ENCODE measurements around the gene LYRM4. TPM values are rescaled to one million over a fixed set of nuclear protein-coding genes. Genes with fewer than 3 reads are reported as not detected.

Gene LYRM4
- total RNA-seq, 1 donor from 2014 or later, result 27.8 TPM

DNA sequence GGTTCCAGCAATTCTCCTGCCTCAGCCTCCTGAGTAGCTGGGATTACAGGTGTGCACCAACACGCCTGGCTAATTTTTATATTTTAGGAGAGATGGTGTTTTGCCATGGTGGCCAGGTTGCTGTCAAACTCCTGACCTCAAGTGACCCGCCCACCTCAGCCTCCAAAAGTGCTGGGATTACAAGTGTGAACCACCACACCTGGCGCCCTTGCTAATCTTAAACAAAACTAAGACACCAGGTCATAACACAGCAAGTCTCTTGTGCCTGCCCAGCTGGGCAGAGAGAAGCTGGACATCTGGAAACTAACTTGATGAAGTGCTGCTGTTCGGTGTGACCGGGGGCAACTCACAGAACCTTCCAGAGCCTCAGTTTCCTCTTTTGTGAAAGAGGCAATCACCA, 107.6 kb downstream of the LYRM4 start:
- no peak for DNase-seq (ENCODE audit: low read depth)
- Histone ChIP-seq H3K36me3 (ENCODE audit: control insufficient read depth, insufficient read depth, low read length) (no peaks in the 10 kb centered on the region), H3K27me3 (ENCODE audit: control insufficient read depth, insufficient read depth, low read length) (no peaks in the 10 kb centered on the region), H3K4me3 (ENCODE audit: low read depth, low read length) (no peak overlapping the region)
- TF ChIP-seq, protein P1, sequence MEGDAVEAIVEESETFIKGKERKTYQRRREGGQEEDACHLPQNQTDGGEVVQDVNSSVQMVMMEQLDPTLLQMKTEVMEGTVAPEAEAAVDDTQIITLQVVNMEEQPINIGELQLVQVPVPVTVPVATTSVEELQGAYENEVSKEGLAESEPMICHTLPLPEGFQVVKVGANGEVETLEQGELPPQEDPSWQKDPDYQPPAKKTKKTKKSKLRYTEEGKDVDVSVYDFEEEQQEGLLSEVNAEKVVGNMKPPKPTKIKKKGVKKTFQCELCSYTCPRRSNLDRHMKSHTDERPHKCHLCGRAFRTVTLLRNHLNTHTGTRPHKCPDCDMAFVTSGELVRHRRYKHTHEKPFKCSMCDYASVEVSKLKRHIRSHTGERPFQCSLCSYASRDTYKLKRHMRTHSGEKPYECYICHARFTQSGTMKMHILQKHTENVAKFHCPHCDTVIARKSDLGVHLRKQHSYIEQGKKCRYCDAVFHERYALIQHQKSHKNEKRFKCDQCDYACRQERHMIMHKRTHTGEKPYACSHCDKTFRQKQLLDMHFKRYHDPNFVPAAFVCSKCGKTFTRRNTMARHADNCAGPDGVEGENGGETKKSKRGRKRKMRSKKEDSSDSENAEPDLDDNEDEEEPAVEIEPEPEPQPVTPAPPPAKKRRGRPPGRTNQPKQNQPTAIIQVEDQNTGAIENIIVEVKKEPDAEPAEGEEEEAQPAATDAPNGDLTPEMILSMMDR (IDR thresholded peaks at IDR 0.05; ENCODE audit: insufficient read depth, low read length, poor library complexity, severe bottlenecking), result no peak

- TF ChIP-seq, protein P1 (IDR thresholded peaks at IDR 0.05; ENCODE audit: insufficient read depth, low read length, poor library complexity, severe bottlenecking), result no peak
- DNase-seq (ENCODE audit: low read depth), result no peak
- no peak overlapping the region for H3K4me3 ChIP-seq (ENCODE audit: low read depth, low read length)
Observed at GRCh38 chr6:5152460-5152859, 108.3 kb downstream of the LYRM4 start.

DNA sequence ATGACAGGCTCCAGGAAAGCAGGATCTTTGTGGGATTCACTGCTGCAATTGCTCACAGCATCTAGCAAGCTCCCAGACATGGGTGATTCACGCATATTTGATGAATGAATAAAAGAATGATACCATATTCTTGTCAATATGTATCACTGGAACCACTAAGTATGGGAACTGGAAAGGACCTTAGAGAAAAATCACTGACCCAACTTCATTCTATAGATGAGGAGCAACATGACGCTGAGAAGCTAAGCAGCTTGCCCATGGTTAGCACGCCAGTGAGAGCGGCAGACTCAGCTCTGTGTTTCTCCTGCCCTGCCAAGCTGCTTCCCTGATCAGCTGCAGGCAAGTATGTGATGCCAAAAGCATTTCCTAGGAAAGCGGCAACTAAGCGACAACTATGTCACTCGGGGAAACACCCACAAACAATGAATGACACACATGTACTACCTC, 108.8 kb downstream of the LYRM4 start:
- DNase-seq (ENCODE audit: low read depth), result peak; percentile 12
- Histone ChIP-seq H3K36me3 (ENCODE audit: control insufficient read depth, insufficient read depth, low read length) (no peaks in the 10 kb centered on the region), H3K4me3 (ENCODE audit: low read depth, low read length) (no peak overlapping the region), H3K27me3 (ENCODE audit: control insufficient read depth, insufficient read depth, low read length) (no peaks in the 10 kb centered on the region)
- TF ChIP-seq, protein P1 (IDR thresholded peaks at IDR 0.05; ENCODE audit: insufficient read depth, low read length, poor library complexity, severe bottlenecking), result no peak

More at GRCh38 chr6:5152460-5152859, 108.3 kb downstream of the LYRM4 start:
- no peaks in the 10 kb centered on the region for H3K27me3 ChIP-seq (ENCODE audit: control insufficient read depth, insufficient read depth, low read length)
- no peaks in the 10 kb centered on the region for H3K36me3 ChIP-seq (ENCODE audit: control insufficient read depth, insufficient read depth, low read length)

- no peak for DNase-seq (ENCODE audit: low read depth)
- Histone ChIP-seq H3K36me3 (ENCODE audit: control insufficient read depth, insufficient read depth, low read length) (no peaks in the 10 kb centered on the region), H3K4me3 (ENCODE audit: low read depth, low read length) (no peak overlapping the region), H3K27me3 (ENCODE audit: control insufficient read depth, insufficient read depth, low read length) (no peaks in the 10 kb centered on the region)
- TF ChIP-seq, protein P1 (IDR thresholded peaks at IDR 0.05; ENCODE audit: insufficient read depth, low read length, poor library complexity, severe bottlenecking), result no peak
Observed at GRCh38 chr6:5151360-5151954, 109.3 kb downstream of the LYRM4 start.

DNA sequence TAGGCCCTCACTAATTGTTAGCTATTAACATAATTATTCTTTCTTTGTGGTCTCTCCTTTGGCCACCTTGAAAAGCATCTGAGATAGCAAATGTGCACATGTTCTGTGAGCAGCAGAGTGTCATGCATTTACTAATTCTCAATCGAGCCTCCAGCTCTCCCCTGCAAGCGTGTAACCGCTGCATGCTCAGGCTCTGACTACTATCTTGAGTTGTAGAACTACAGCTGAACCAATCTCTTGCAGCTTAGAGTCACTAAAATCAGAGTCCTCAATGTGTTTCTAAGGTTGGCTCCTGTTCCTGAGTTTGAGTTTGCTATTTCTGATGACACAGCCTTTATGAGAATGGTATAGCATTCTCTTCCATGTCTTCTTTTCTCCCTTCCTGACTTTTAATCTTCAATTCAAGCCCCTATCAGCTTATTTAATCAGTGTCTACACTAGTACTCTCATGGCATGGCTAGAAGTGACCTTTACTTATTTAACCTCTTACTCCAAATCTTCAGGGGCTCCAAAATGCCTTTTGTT, 110.1 kb downstream of the LYRM4 start:
- H3K27me3 ChIP-seq (ENCODE audit: control insufficient read depth, insufficient read depth, low read length), result no peaks in the 10 kb centered on the region
- no peak for DNase-seq (ENCODE audit: low read depth)
- no peak overlapping the region for H3K4me3 ChIP-seq (ENCODE audit: low read depth, low read length)
- H3K36me3 ChIP-seq (ENCODE audit: control insufficient read depth, insufficient read depth, low read length), result no peaks in the 10 kb centered on the region
- TF ChIP-seq, protein P1 (IDR thresholded peaks at IDR 0.05; ENCODE audit: insufficient read depth, low read length, poor library complexity, severe bottlenecking), result no peak

DNA sequence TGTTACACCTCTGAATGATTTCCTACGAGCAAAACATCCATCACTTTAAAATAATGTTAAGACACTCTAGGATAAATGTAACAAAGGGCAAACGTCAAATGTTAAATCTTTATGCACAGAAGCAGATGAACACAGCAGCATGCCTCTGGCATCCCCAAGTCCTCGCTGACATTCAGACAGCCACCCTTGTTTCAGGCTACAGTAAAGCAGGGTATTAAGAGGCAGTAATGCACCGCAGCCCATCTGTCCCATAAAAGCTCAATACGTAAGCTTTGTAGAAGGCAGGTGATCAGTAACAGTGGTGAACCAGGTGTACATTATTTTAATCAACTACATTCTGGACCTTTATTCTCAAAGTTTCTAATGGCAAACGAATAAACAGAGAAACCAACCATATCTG, 110.9 kb downstream of the LYRM4 start:
- no peaks in the 10 kb centered on the region for H3K27me3 ChIP-seq (ENCODE audit: control insufficient read depth, insufficient read depth, low read length)
- H3K36me3 ChIP-seq (ENCODE audit: control insufficient read depth, insufficient read depth, low read length), result no peaks in the 10 kb centered on the region
- TF ChIP-seq, protein P1 (IDR thresholded peaks at IDR 0.05; ENCODE audit: insufficient read depth, low read length, poor library complexity, severe bottlenecking), result no peak
- H3K4me3 ChIP-seq (ENCODE audit: low read depth, low read length), result no peak overlapping the region
- no peak for DNase-seq (ENCODE audit: low read depth)

Measured in kidney epithelial cell (primary cell).